ENCODE measurements around the gene DNAL4. TPM values are rescaled to one million over a fixed set of nuclear protein-coding genes. Genes with fewer than 3 reads are reported as not detected.

Gene DNAL4
- total and polyA plus RNA-seq, 2 of the 4 experiments (the other 2 are of a cell fraction) = 6.1 to 12.1 TPM

- WGBS, 2 experiments (ENCODE audit: extremely low coverage in 2 of 2, insufficient read length in 1 of 2) = 70% methylated on average over 4 of the region's 19 CpGs; no CpG with 5 or more reads in 1 of the 2 experiments
- Histone ChIP-seq H3K23ac (ENCODE audit: low read depth, low read length) (no peak overlapping the region), H3K27ac (ENCODE audit: insufficient read depth, low read length) (no peak overlapping the region), H3K79me1 (ENCODE audit: low read depth in 1 of 2, low read length in 2 of 2) (no peaks in the 10 kb centered on the region), H3K4me3 (ENCODE audit: insufficient read depth, low read depth, low read length) (no peak overlapping the region), H4K8ac (ENCODE audit: low read depth in 2 of 2, low read length in 2 of 2) (no peak overlapping the region), H4K91ac (ENCODE audit: insufficient read depth, low read depth, low read length) (no peak overlapping the region), H2AFZ (replicated peaks; ENCODE audit: low read length, poor library complexity) (peak overlapping the region; percentile 56), H4K5ac (ENCODE audit: low read depth, low read length) (no peak overlapping the region), H3K9ac (ENCODE audit: low read depth, low read length) (no peak overlapping the region), H2BK15ac (ENCODE audit: low read depth, low read length) (no peak overlapping the region), H2BK5ac (ENCODE audit: low read depth, low read length, poor library complexity, severe bottlenecking) (no peak overlapping the region), H2BK120ac (ENCODE audit: low read depth, low read length) (no peak overlapping the region), H4K20me1 (ENCODE audit: insufficient read depth, low read length) (no peaks in the 10 kb centered on the region; the same call in 1 of the 2 replicates), H3K56ac (ENCODE audit: extremely low read depth, insufficient read depth, low read length) (no peak overlapping the region), H2AK9ac (replicated peaks; ENCODE audit: low read depth, low read length, poor library complexity) (no peak overlapping the region), H3K18ac (ENCODE audit: low read depth, low read length) (no peak overlapping the region), H3K9me1 (ENCODE audit: insufficient read depth, low read length) (no peaks in the 10 kb centered on the region), H3K4me1 (ENCODE audit: control insufficient read depth, insufficient read depth, low read length) (peaks cover 2% of the 10 kb centered on the region; the same call in 1 of the 2 replicates), H3K9me3 (ENCODE audit: control insufficient read depth, insufficient read depth, low read length) (no peaks in the 10 kb centered on the region), H3K27me3 (ENCODE audit: control insufficient read depth, insufficient read depth, low read length) (peaks cover 3% of the 10 kb centered on the region; the same call in 1 of the 2 replicates), H3K4ac (ENCODE audit: low read depth, low read length) (no peak overlapping the region), H2AK5ac (ENCODE audit: low read depth, low read length) (no peak overlapping the region), H3K14ac (replicated peaks; ENCODE audit: low read depth, low read length) (no peak overlapping the region), H2BK20ac (ENCODE audit: low read depth, low read length) (no peak overlapping the region), H3K36me3 (ENCODE audit: control insufficient read depth, insufficient read depth, low read length) (no peaks in the 10 kb centered on the region), H3K4me2 (ENCODE audit: low read depth, low read length) (no peak overlapping the region)
- dilution Hi-C loops (cut with HindIII; ENCODE audit: low sequenced_read_pairs, unreplicated experiment) = no loop called here
- CTCF ChIA-PET = interaction anchor here (1.5 kb wide), 1 partner anchor 67 kb away, joined by 3 read pairs; no protein-coding TSS in a partner anchor
- POLR2A ChIA-PET (ENCODE audit: unreplicated experiment) = interaction anchor here (0.6 kb wide), 1 partner anchor 12 kb away, joined by 8 read pairs; no protein-coding TSS in a partner anchor
- ATAC-seq (ENCODE audit: low read depth) (peak; percentile 40), DNase-seq (peak; percentile 69)
- in situ Hi-C loops (cut with MboI; ENCODE audit: low sequenced_read_pairs) = no loop called here
- BruUV-seq (replicated peaks) = no TSS peak
- intact Hi-C loops (cut with micrococcal nuclease) = no loop called here
- TF ChIP-seq NFE2L2 (IDR thresholded peaks at IDR 0.05; ENCODE audit: low read depth, low read length) (no peak), CTCF (conservative IDR thresholded peaks at IDR 0.05; ENCODE audit: low read depth, low read length) (no peak), RFX5 (IDR thresholded peaks at IDR 0.05; ENCODE audit: low read depth, low read length) (no peak), SMC3 (IDR thresholded peaks at IDR 0.05; ENCODE audit: low read depth, low read length) (no peak), MXI1 (IDR thresholded peaks at IDR 0.05; ENCODE audit: borderline replicate concordance, low read depth, low read length) (no peak), MAFK (IDR thresholded peaks at IDR 0.05; ENCODE audit: low read depth, low read length) (no peak), CEBPB (IDR thresholded peaks at IDR 0.05; ENCODE audit: low read depth, low read length) (no peak), RCOR1 (IDR thresholded peaks at IDR 0.05; ENCODE audit: insufficient replicate concordance, low read length) (no peak), FOS (IDR thresholded peaks at IDR 0.05; ENCODE audit: low read depth, low read length) (no peak), MAZ (IDR thresholded peaks at IDR 0.05; ENCODE audit: borderline replicate concordance, low read depth, low read length) (no peak), USF2 (IDR thresholded peaks at IDR 0.05; ENCODE audit: low read depth, low read length) (no peak), CHD1 (IDR thresholded peaks at IDR 0.05; ENCODE audit: low read depth, low read length) (no peak), POLR2A (IDR thresholded peaks at IDR 0.05; ENCODE audit: low read depth, low read length) (no peak), RAD21 (IDR thresholded peaks at IDR 0.05; ENCODE audit: low read length) (no peak), ELK1 (IDR thresholded peaks at IDR 0.05; ENCODE audit: borderline replicate concordance, low read depth, low read length) (no peak), BHLHE40 (IDR thresholded peaks at IDR 0.05; ENCODE audit: low read depth, low read length) (no peak)
Observed at GRCh38 chr22:38835888-38836301, 42.0 kb upstream of the DNAL4 start.
